ACC112 (cell line): ENCODE results near the gene TAF4B.
"Not testable (repeated sequence)": the region's sequence is repeated elsewhere in the genome, so short reads cannot be mapped to it uniquely, and the experiment has no call there.

Experiments
- H2AFZ ChIP-seq: fragments of 200-600 bp; sonication (generic); one replicate; pipeline ENCODE4 v1.6.0; 2017; ENCODE audit warnings: antibody characterized with exemption, low read length; ENCODE audit not compliant: unreplicated experiment
- H3K27ac ChIP-seq: fragments of 200-600 bp; sonication (generic); 2 replicates; pipeline ENCODE4 v1.5.1; 2014; ENCODE audit warnings: low read depth, mild to moderate bottlenecking, antibody characterized with exemption, low read length, moderate library complexity
- H3K27me3 ChIP-seq: fragments of 200-600 bp; sonication (generic); 2 replicates; pipeline ENCODE4 v1.6.1; 2014; ENCODE audit warnings: mild to moderate bottlenecking, antibody characterized with exemption, low read length, moderate library complexity, mixed read lengths; ENCODE audit not compliant: insufficient read depth
- H3K36me3 ChIP-seq: fragments of 200-600 bp; sonication (generic); 2 replicates; pipeline ENCODE4 v1.6.1; 2016; ENCODE audit warnings: mild to moderate bottlenecking, antibody characterized with exemption, low read length, moderate library complexity, mixed read lengths; ENCODE audit not compliant: insufficient read depth
- H3K4me1 ChIP-seq: fragments of 200-600 bp; sonication (generic); one replicate; pipeline ENCODE4 v1.6.1; 2016; ENCODE audit warnings: low read length, mixed read lengths; ENCODE audit not compliant: insufficient read depth, unreplicated experiment, control insufficient read depth
- H3K4me3 ChIP-seq: fragments of 200-600 bp; sonication (generic); 2 replicates; pipeline ENCODE4 v1.5.1; 2014; ENCODE audit warnings: mild to moderate bottlenecking, low read depth, low read length
- H3K79me2 ChIP-seq: fragments of 200-600 bp; sonication (generic); one replicate; pipeline ENCODE4 v1.6.0; 2016; ENCODE audit warnings: low read length; ENCODE audit not compliant: control insufficient read depth, unreplicated experiment, insufficient read depth

TAF4B gene

DNA sequence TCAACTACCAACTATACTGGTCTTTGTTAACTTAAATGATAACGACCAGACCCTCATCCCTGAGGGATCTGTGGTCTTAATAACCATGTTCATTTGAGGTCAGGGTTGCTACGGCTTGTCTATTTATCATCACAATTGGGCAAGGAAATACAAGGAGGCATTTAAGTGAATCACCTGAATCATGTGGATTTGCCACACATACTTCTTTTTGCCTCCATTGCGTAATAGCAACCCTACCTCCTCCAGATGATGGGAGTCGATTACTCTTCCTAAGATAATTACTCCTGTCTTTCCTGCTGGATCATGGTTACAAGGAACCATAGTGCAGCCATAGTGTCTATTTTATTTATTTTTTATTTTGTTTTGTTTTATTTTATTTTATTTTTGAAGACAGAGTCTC is 42.2 kb downstream of the TAF4B start:
- no peaks in the 10 kb centered on the region for H3K27me3 ChIP-seq
- no peaks in the 10 kb centered on the region for H3K79me2 ChIP-seq
- H3K4me3 ChIP-seq = no peak overlapping the region
- H3K4me1 ChIP-seq = no peaks in the 10 kb centered on the region
- H2AFZ ChIP-seq = no peak overlapping the region
- H3K36me3 ChIP-seq = 0 out of 2 replicates have a peak, but pooled peaks cover 3% of the 10 kb centered on the region
- no peak overlapping the region for H3K27ac ChIP-seq

GRCh38 chr18:26271917-26272549 is 45.8 kb downstream of the TAF4B start:
- Histone ChIP-seq H3K4me1 (no peaks in the 10 kb centered on the region), H3K79me2 (no peaks in the 10 kb centered on the region), H3K27me3 (no peaks in the 10 kb centered on the region), H3K4me3 (no peak overlapping the region), H2AFZ (no peak overlapping the region), H3K36me3 (0 out of 2 replicates have a peak, but pooled peaks cover 3% of the 10 kb centered on the region), H3K27ac (no peak overlapping the region)

- H3K79me2 ChIP-seq = no peaks in the 10 kb centered on the region
- no peak overlapping the region for H2AFZ ChIP-seq
- no peak overlapping the region for H3K4me3 ChIP-seq
- no peak overlapping the region for H3K27ac ChIP-seq
- no peaks in the 10 kb centered on the region for H3K4me1 ChIP-seq
- peaks cover 7% of the 10 kb centered on the region for H3K36me3 ChIP-seq
- H3K27me3 ChIP-seq = no peaks in the 10 kb centered on the region
Observed at GRCh38 chr18:26277374-26277773, 51.1 kb downstream of the TAF4B start.

GRCh38 chr18:26279428-26279827 is 53.2 kb downstream of the TAF4B start:
- no peaks in the 10 kb centered on the region for H3K79me2 ChIP-seq
- no peaks in the 10 kb centered on the region for H3K4me1 ChIP-seq
- H3K4me3 ChIP-seq = no peak overlapping the region
- H3K36me3 ChIP-seq = peaks cover 7% of the 10 kb centered on the region
- no peak overlapping the region for H3K27ac ChIP-seq
- no peaks in the 10 kb centered on the region for H3K27me3 ChIP-seq
- H2AFZ ChIP-seq = no peak overlapping the region

DNA sequence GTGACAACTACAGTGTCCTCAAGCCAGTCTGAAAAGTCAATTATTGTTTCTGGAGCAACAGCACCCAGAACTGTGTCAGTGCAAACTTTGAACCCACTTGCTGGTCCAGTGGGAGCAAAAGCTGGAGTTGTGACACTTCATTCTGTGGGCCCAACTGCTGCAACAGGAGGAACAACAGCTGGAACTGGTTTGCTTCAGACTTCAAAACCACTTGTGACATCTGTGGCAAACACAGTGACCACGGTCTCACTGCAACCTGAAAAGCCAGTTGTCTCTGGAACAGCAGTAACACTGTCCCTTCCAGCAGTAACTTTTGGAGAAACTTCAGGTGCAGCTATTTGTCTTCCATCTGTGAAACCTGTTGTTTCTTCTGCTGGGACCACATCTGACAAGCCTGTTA is 59.8 kb downstream of the TAF4B start:
- H3K27ac ChIP-seq = no peak overlapping the region
- no peaks in the 10 kb centered on the region; the same call in 1 of the 2 replicates for H3K36me3 ChIP-seq

DNA sequence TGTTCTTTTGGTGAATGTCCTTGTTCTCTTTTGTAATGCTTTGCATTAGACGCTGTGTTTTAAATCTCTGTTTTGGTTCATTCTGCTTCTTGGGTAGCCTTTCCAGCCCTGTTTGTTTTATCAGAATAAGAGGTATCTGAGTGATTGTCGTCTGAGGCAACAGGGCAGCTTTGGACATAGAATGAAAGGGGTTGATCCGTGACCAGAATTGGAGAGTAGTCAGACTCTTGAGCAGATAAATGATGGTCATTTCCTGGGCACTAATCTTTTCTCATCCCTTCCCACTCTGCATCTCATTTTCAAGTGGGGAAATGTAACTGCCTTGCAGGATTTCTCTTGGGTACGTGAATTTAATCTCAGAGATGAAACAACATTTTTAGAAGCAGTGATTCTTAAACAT is 61.4 kb downstream of the TAF4B start:
- no peaks in the 10 kb centered on the region for H3K79me2 ChIP-seq
- H3K36me3 ChIP-seq = no peaks in the 10 kb centered on the region; the same call in 1 of the 2 replicates

More for the DNA sequence above, 59.8 kb downstream of the TAF4B start:
- Histone ChIP-seq H3K27me3 (no peaks in the 10 kb centered on the region), H3K4me3 (no peak overlapping the region), H3K79me2 (no peaks in the 10 kb centered on the region), H3K4me1 (no peaks in the 10 kb centered on the region), H2AFZ (no peak overlapping the region)

DNA sequence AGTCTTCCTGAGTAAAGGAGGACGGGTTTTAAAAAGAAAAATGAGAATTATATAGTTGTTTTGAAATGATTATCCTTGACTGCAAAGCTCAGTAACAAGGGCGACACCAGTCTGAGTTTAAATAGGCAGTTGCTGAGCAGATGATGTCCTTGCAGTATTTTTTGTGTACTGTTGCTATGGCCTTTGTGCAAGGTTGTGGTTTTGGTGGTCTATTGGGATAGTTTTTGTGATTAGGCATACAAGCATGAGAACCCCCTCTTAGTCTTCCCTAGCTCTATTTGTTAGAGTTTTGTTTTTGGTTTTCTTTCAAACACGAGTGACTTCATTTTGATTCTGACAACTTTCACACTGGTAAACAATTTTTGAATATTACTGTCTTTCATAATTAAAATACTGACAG is 64.1 kb downstream of the TAF4B start:
- Histone ChIP-seq H3K4me1 (no peaks in the 10 kb centered on the region), H3K36me3 (no peaks in the 10 kb centered on the region; the same call in 1 of the 2 replicates), H3K27ac (no peak overlapping the region), H3K79me2 (no peaks in the 10 kb centered on the region), H3K27me3 (no peaks in the 10 kb centered on the region), H2AFZ (no peak overlapping the region), H3K4me3 (no peak overlapping the region)

More for the DNA sequence above, 61.4 kb downstream of the TAF4B start:
- Histone ChIP-seq H3K27ac (no peak overlapping the region), H3K4me3 (no peak overlapping the region), H3K27me3 (no peaks in the 10 kb centered on the region), H3K4me1 (no peaks in the 10 kb centered on the region), H2AFZ (no peak overlapping the region)

DNA sequence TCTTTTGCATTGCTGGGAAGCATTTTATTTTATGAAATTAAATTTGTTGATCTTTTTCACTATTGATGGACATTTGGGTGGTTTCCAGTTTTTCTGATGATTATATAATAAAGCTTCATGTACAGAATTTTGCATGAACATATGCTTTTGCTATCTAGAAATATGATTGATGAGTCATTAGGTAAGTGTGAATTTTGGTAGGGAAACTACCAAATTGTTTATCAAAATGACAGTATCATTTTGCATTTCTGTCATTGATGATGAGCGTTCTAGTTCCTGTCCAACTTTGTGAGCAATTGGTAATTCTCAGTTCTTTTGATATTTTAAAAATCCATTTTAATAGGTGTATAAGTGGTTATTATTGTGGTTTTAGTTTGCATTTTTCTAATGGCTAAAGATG is 67.7 kb downstream of the TAF4B start:
- no peak overlapping the region for H2AFZ ChIP-seq
- H3K4me1 ChIP-seq = no peaks in the 10 kb centered on the region
- H3K36me3 ChIP-seq = no peaks in the 10 kb centered on the region
- H3K4me3 ChIP-seq = no peak overlapping the region
- no peak overlapping the region for H3K27ac ChIP-seq
- no peaks in the 10 kb centered on the region for H3K79me2 ChIP-seq
- no peaks in the 10 kb centered on the region for H3K27me3 ChIP-seq

- no peak overlapping the region for H3K27ac ChIP-seq
- H2AFZ ChIP-seq = no peak overlapping the region
- H3K36me3 ChIP-seq = no peaks in the 10 kb centered on the region
- no peak overlapping the region for H3K4me3 ChIP-seq
- no peaks in the 10 kb centered on the region for H3K79me2 ChIP-seq
- no peaks in the 10 kb centered on the region for H3K27me3 ChIP-seq
- no peaks in the 10 kb centered on the region for H3K4me1 ChIP-seq
Observed at GRCh38 chr18:26298107-26298506, 71.9 kb downstream of the TAF4B start.

DNA sequence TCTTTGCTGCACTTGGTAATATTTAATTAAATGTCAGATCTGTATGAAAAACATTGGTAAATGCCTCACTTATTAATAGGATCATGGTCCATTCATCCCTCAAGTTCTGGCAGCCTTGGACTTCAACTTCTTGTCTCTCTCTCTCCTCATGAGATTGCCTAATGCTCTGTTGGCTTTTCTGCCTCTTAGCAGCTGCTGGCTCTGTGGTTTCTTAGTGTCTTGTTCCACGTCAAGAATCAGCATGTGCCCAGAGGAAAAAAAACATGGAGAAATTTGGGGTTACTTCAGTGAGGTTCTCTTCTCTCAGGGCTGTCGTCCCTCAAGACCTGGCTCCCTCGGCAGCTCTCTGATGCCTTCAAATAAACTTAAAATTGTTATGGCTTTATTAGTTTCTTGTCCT is 75.4 kb downstream of the TAF4B start:
- Histone ChIP-seq H3K36me3 (no peaks in the 10 kb centered on the region), H3K4me1 (no peaks in the 10 kb centered on the region)

DNA sequence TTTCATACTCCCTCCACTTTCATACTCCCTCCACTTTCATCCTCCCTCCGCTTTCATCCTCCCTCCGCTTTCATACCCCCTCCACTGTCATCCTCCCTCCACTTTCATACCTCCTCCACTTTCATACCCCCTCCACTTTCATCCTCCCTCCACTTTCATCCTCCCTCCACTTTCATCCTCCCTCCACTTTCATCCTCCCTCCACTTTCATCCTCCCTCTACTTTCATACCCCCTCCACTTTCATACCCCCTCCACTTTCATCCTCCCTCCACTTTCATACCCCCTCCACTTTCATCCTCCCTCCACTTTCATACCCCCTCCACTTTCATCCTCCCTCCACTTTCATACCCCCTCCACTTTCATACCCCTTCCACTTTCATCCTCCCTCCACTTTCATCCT is 77.0 kb downstream of the TAF4B start:
- H3K79me2 ChIP-seq, H3K36me3 ChIP-seq, H3K27me3 ChIP-seq, H2AFZ ChIP-seq, H3K4me1 ChIP-seq, H3K4me3 ChIP-seq, H3K27ac ChIP-seq: not testable (repeated sequence)

More for the DNA sequence above, 75.4 kb downstream of the TAF4B start:
- H3K79me2 ChIP-seq = no peaks in the 10 kb centered on the region
- no peak overlapping the region for H3K27ac ChIP-seq
- H3K27me3 ChIP-seq = no peaks in the 10 kb centered on the region
- no peak overlapping the region for H2AFZ ChIP-seq
- no peak overlapping the region for H3K4me3 ChIP-seq
